Stomach smooth muscle (tissue), 2 donors: Measurements from ENCODE around the gene OR52K1.

Source experiments
- H3K27ac ChIP-seq: one replicate; pipeline ENCODE4 v1.7.0; 2013; ENCODE audit warnings: mild to moderate bottlenecking, low read length, inconsistent platforms
- H3K27me3 ChIP-seq, 2 donors: one replicate each; pipeline ENCODE4 v1.7.0; 2013; ENCODE audit warnings: low read length in 2 of 2; ENCODE audit not compliant: insufficient read depth in 2 of 2, control insufficient read depth in 1 of 2
- H3K36me3 ChIP-seq, 2 donors: one replicate each; pipeline ENCODE4 v1.7.0; 2013; ENCODE audit warnings: low read length in 2 of 2; ENCODE audit not compliant: control insufficient read depth in 2 of 2, insufficient read depth in 2 of 2
- H3K4me1 ChIP-seq: one replicate; pipeline ENCODE4 v1.7.0; 2013; ENCODE audit warnings: low read length; ENCODE audit not compliant: control insufficient read depth, insufficient read depth
- H3K4me3 ChIP-seq, 2 donors: one replicate each; pipeline ENCODE4 v1.7.0; 2013; ENCODE audit warnings: low read length in 2 of 2
- H3K9ac ChIP-seq, 2 donors: one replicate each; pipeline ENCODE4 v1.7.0; 2013; ENCODE audit warnings: low read length in 2 of 2, mild to moderate bottlenecking in 1 of 2
- H3K9me3 ChIP-seq, 2 donors: one replicate each; pipeline ENCODE4 v1.7.0; 2013; ENCODE audit warnings: low read length in 2 of 2; ENCODE audit not compliant: control insufficient read depth in 2 of 2
- donor health status: healthy.
- donor health status: Pancreatic carcinoma.

OR52K1 gene

GRCh38 chr11:4482445-4482844, at the start of gene OR52K1:
Gene OR52K1, plus strand, starts transcription at chr11:4482646. Its CDS starts 6,255 bp downstream, at chr11:4488901.
- Histone ChIP-seq H3K9ac (no peak within 1 kb of the TSS), H3K4me1 (no peaks in the 10 kb centered on the region), H3K9me3 (no peaks in the 10 kb centered on the region), H3K36me3 (no peaks in the 10 kb centered on the region), H3K4me3 (no peak within 1 kb of the TSS), H3K27ac (no peak within 1 kb of the TSS), H3K27me3 (peaks cover 0 to 2% of the 10 kb centered on the region in 2 donors)

- Histone ChIP-seq H3K9me3 (no peaks in the 10 kb centered on the region), H3K27me3 (no peaks in the 10 kb centered on the region), H3K36me3 (no peaks in the 10 kb centered on the region), H3K9ac (no peak overlapping the region), H3K27ac (no peak overlapping the region), H3K4me3 (no peak overlapping the region), H3K4me1 (no peaks in the 10 kb centered on the region)
Measured at GRCh38 chr11:4433856-4434255, 48.6 kb upstream of the OR52K1 start.

- no peak overlapping the region for H3K9ac ChIP-seq
- no peak overlapping the region for H3K4me3 ChIP-seq
- H3K36me3 ChIP-seq, result no peaks in the 10 kb centered on the region
- H3K27me3 ChIP-seq, result no peaks in the 10 kb centered on the region
- no peak overlapping the region for H3K27ac ChIP-seq
- no peaks in the 10 kb centered on the region for H3K4me1 ChIP-seq
- H3K9me3 ChIP-seq, result no peaks in the 10 kb centered on the region
Measured at GRCh38 chr11:4436411-4436810, 46.0 kb upstream of the OR52K1 start.

GRCh38 chr11:4441515-4441914, 40.9 kb upstream of the OR52K1 start:
- no peaks in the 10 kb centered on the region for H3K27me3 ChIP-seq
- H3K27ac ChIP-seq, result no peak overlapping the region
- no peak overlapping the region for H3K9ac ChIP-seq
- no peaks in the 10 kb centered on the region for H3K9me3 ChIP-seq
- H3K4me3 ChIP-seq, result no peak overlapping the region
- no peaks in the 10 kb centered on the region for H3K36me3 ChIP-seq
- no peaks in the 10 kb centered on the region for H3K4me1 ChIP-seq

- H3K36me3 ChIP-seq, result no peaks in the 10 kb centered on the region
- H3K27me3 ChIP-seq, result no peaks in the 10 kb centered on the region
- no peak overlapping the region for H3K4me3 ChIP-seq
- no peak overlapping the region for H3K9ac ChIP-seq
- no peaks in the 10 kb centered on the region for H3K4me1 ChIP-seq
- H3K9me3 ChIP-seq, result no peaks in the 10 kb centered on the region
- H3K27ac ChIP-seq, result no peak overlapping the region
Measured at GRCh38 chr11:4443232-4443891, 39.1 kb upstream of the OR52K1 start.

GRCh38 chr11:4448995-4449394, 33.5 kb upstream of the OR52K1 start, which contains the start of gene OR52K2:
Gene OR52K2, plus strand, starts transcription at chr11:4449295. Its CDS starts 45 bp downstream, at chr11:4449340.
- no peaks in the 10 kb centered on the region for H3K36me3 ChIP-seq

GRCh38 chr11:4453118-4453517, 29.3 kb upstream of the OR52K1 start:
- no peaks in the 10 kb centered on the region for H3K27me3 ChIP-seq
- H3K4me3 ChIP-seq, result no peak overlapping the region
- H3K4me1 ChIP-seq, result no peaks in the 10 kb centered on the region
- H3K27ac ChIP-seq, result no peak overlapping the region
- no peak overlapping the region for H3K9ac ChIP-seq
- no peaks in the 10 kb centered on the region for H3K9me3 ChIP-seq
- H3K36me3 ChIP-seq, result no peaks in the 10 kb centered on the region

More at GRCh38 chr11:4448995-4449394, 33.5 kb upstream of the OR52K1 start, which contains the start of gene OR52K2:
- no peaks in the 10 kb centered on the region for H3K27me3 ChIP-seq
- H3K9ac ChIP-seq, result no peak within 1 kb of the TSS
- H3K4me3 ChIP-seq, result no peak within 1 kb of the TSS
- no peaks in the 10 kb centered on the region for H3K9me3 ChIP-seq
- H3K4me1 ChIP-seq, result no peaks in the 10 kb centered on the region
- H3K27ac ChIP-seq, result no peak within 1 kb of the TSS

GRCh38 chr11:4454021-4454420, 28.4 kb upstream of the OR52K1 start:
- Histone ChIP-seq H3K27me3 (no peaks in the 10 kb centered on the region), H3K9ac (no peak overlapping the region), H3K36me3 (no peaks in the 10 kb centered on the region), H3K27ac (no peak overlapping the region), H3K9me3 (no peaks in the 10 kb centered on the region), H3K4me1 (no peaks in the 10 kb centered on the region), H3K4me3 (no peak overlapping the region)

GRCh38 chr11:4455419-4455818, 27.0 kb upstream of the OR52K1 start:
- H3K9me3 ChIP-seq, result no peaks in the 10 kb centered on the region
- no peaks in the 10 kb centered on the region for H3K36me3 ChIP-seq
- no peaks in the 10 kb centered on the region for H3K27me3 ChIP-seq
- no peaks in the 10 kb centered on the region for H3K4me1 ChIP-seq
- no peak overlapping the region for H3K9ac ChIP-seq
- no peak overlapping the region for H3K27ac ChIP-seq
- H3K4me3 ChIP-seq, result no peak overlapping the region

GRCh38 chr11:4459500-4459899, 22.9 kb upstream of the OR52K1 start:
- H3K27ac ChIP-seq, result no peak overlapping the region
- no peak overlapping the region for H3K9ac ChIP-seq
- H3K4me1 ChIP-seq, result no peaks in the 10 kb centered on the region
- H3K27me3 ChIP-seq, result peaks cover 0 to 2% of the 10 kb centered on the region in 2 donors
- H3K4me3 ChIP-seq, result no peak overlapping the region
- no peaks in the 10 kb centered on the region for H3K9me3 ChIP-seq
- no peaks in the 10 kb centered on the region for H3K36me3 ChIP-seq

GRCh38 chr11:4460151-4460550, 22.3 kb upstream of the OR52K1 start:
- Histone ChIP-seq H3K9ac (no peak overlapping the region), H3K27me3 (peaks cover 0 to 2% of the 10 kb centered on the region in 2 donors), H3K4me3 (no peak overlapping the region), H3K36me3 (no peaks in the 10 kb centered on the region), H3K4me1 (no peaks in the 10 kb centered on the region), H3K27ac (no peak overlapping the region), H3K9me3 (no peaks in the 10 kb centered on the region)
